Mucosa of rectum (tissue), 2 donors: ENCODE results near the gene KRTAP4-9.
"Not testable (repeated sequence)": the region's sequence is repeated elsewhere in the genome, so short reads cannot be mapped to it uniquely, and the experiment has no call there.

Experiments
- H3K27ac ChIP-seq, 2 donors: one replicate each; pipeline ENCODE4 v1.7.0; 2013; ENCODE audit warnings: inconsistent platforms in 2 of 2, low read depth in 2 of 2, low read length in 2 of 2
- H3K27me3 ChIP-seq, 2 donors: one replicate each; pipeline ENCODE4 v1.7.0; 2013; ENCODE audit warnings: low read length in 2 of 2; ENCODE audit not compliant: control insufficient read depth in 2 of 2, insufficient read depth in 2 of 2
- H3K36me3 ChIP-seq, 2 donors: one replicate each; pipeline ENCODE4 v1.7.0; 2013; ENCODE audit warnings: low read length in 2 of 2; ENCODE audit not compliant: control insufficient read depth in 2 of 2, insufficient read depth in 2 of 2
- H3K4me1 ChIP-seq, 2 donors: one replicate each; pipeline ENCODE4 v1.7.0; 2013; ENCODE audit warnings: low read length in 2 of 2, mild to moderate bottlenecking in 1 of 2; ENCODE audit not compliant: control insufficient read depth in 2 of 2, insufficient read depth in 2 of 2
- H3K4me3 ChIP-seq, 2 donors: one replicate each; pipeline ENCODE4 v1.7.0; 2013; ENCODE audit warnings: low read length in 2 of 2
- H3K9ac ChIP-seq, 2 donors: one replicate each; pipeline ENCODE4 v1.7.0; 2013; ENCODE audit warnings: low read length in 2 of 2, low read depth in 1 of 2, mild to moderate bottlenecking in 1 of 2
- H3K9me3 ChIP-seq, 2 donors: one replicate each; pipeline ENCODE4 v1.7.0; 2013; ENCODE audit warnings: low read length in 2 of 2; ENCODE audit not compliant: control insufficient read depth in 2 of 2
- donor health status: healthy.
- donor health status: Normal muscosa, but diverticular disease.

The KRTAP4-9 gene

GRCh38 chr17:41088760-41089352, 16.3 kb upstream of the KRTAP4-9 start:
- not testable (repeated sequence) for H3K36me3 ChIP-seq, H3K9ac ChIP-seq, H3K27ac ChIP-seq, H3K27me3 ChIP-seq, H3K4me1 ChIP-seq, H3K9me3 ChIP-seq, H3K4me3 ChIP-seq

DNA sequence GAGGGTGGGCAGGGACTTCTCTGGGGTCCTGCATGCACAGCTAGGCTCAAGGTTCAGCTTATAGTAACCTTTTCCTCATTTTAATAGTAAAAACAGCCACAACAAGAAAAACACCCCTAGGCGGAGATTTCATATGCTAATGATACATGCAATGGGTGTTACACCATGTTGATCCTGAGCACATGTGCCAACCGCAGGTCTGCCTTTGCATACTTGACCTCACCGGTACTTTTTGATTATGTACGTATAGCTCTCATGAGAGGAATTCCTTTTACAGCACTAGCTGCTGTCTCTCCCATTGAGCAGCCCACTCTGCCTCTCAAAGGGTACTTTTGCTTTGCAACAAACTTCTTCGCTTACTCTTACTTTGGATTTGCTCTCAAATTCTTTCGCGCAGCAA, 9.1 kb upstream of the KRTAP4-9 start:
- Histone ChIP-seq H3K9ac (no peak overlapping the region), H3K27ac (no peak overlapping the region), H3K27me3 (peaks cover 0 to 2% of the 10 kb centered on the region in 2 donors), H3K36me3 (no peaks in the 10 kb centered on the region), H3K4me3 (no peak overlapping the region), H3K9me3 (no peaks in the 10 kb centered on the region), H3K4me1 (no peaks in the 10 kb centered on the region)

DNA sequence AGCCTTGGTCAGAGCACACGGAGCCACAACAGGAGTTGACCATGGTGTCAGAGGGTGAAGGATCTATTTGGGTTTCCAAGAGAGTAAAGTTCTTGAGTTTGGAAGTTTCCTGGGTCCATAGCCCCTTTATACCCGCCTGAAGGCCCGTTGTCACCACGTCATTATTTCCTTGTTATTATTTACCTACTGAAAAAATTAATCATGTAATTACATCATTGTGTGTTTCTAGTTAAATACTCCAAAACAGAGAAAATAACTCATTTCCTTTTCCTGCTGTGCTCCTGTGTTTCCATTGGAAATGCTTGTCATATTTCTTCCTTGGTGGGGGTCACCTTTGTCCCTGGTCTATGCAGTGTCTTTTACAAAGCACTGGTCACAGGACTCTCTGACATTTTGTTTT, 7.1 kb upstream of the KRTAP4-9 start, which contains the start of gene KRTAP4-8:
KRTAP4-8 (minus strand) TSS at position 101 of the 400 bp plus-strand sequence; CDS start at position 43, 58 bp downstream.
- H3K36me3 ChIP-seq = no peaks in the 10 kb centered on the region
- peaks cover 0 to 2% of the 10 kb centered on the region in 2 donors for H3K27me3 ChIP-seq
- H3K4me3 ChIP-seq = no peak within 1 kb of the TSS
- H3K9ac ChIP-seq = no peak within 1 kb of the TSS
- H3K9me3 ChIP-seq = no peaks in the 10 kb centered on the region
- no peak within 1 kb of the TSS for H3K27ac ChIP-seq
- no peaks in the 10 kb centered on the region for H3K4me1 ChIP-seq

DNA sequence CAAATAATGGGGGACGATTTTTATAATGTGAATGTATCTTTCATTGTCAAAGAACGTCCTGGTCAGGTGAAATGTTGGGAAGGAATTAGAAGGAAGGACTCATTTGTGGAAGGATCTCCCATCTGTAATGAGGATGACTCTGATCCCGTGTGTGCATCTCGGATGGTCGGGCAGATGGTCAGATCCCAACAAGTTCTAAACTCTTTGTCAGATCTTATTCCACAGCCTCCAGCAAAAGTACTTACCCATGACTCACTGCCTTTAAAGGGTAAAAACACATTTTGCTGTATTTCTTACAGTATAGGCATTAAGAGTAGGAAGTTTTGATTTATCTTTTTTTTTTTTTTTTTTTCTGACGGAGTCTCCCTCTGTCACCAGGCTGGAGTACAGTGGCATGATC, 6.7 kb upstream of the KRTAP4-9 start:
- peaks cover 0 to 2% of the 10 kb centered on the region in 2 donors for H3K27me3 ChIP-seq
- no peak overlapping the region for H3K27ac ChIP-seq
- H3K4me1 ChIP-seq = no peaks in the 10 kb centered on the region
- no peak overlapping the region for H3K4me3 ChIP-seq
- H3K9ac ChIP-seq = no peak overlapping the region
- H3K36me3 ChIP-seq = no peaks in the 10 kb centered on the region
- H3K9me3 ChIP-seq = no peaks in the 10 kb centered on the region

GRCh38 chr17:41099682-41100480, 5.3 kb upstream of the KRTAP4-9 start:
- H3K9ac ChIP-seq, H3K4me3 ChIP-seq, H3K27me3 ChIP-seq, H3K36me3 ChIP-seq, H3K4me1 ChIP-seq, H3K9me3 ChIP-seq, H3K27ac ChIP-seq: not testable (repeated sequence)

DNA sequence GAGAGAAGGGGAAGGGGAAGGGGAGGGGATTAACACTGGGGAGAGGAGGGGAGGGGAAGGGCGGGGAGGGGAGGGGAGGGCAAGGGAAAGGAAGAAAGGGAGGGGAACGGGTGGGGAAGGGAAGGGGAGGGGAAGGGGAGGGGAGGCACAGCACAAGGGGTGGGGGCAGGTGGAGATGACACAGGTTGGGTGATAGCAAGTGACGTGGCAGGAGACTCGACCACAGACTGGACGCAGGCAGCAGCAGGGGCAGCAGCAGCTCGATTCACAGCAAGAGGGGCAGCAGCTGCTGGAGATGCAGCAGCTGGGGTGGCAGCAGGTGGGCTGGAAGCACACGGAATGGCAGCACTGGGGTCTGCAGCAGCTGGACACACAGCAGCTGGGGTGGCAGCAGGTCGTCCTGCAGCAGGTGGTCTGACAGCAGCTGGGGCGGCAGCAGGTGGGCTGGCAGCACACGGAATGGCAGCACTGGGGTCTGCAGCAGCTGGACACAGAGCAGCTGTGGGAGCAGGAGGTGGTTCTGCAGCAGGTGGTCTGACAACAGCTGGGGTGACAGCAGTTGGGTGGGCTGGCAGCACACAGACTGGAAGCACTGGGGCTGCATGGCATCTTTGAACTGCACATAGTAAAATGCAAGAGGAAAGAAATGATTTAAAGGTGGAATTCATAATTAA, 3.5 kb upstream of the KRTAP4-9 start, which contains the start of gene KRTAP4-16:
KRTAP4-16 (minus strand) TSS at position 624 of the 674 bp plus-strand sequence; CDS start at position 624, 0 bp downstream.
- Histone ChIP-seq H3K9me3 (no peaks in the 10 kb centered on the region), H3K9ac (no peak within 1 kb of the TSS), H3K27me3 (peaks cover 0 to 2% of the 10 kb centered on the region in 2 donors), H3K4me1 (no peaks in the 10 kb centered on the region), H3K36me3 (no peaks in the 10 kb centered on the region), H3K4me3 (no peak within 1 kb of the TSS), H3K27ac (no peak within 1 kb of the TSS)

GRCh38 chr17:41103896-41104295, 1.3 kb upstream of the KRTAP4-9 start:
- Histone ChIP-seq H3K9me3 (no peaks in the 10 kb centered on the region), H3K9ac (no peak overlapping the region), H3K4me1 (no peaks in the 10 kb centered on the region), H3K4me3 (no peak overlapping the region), H3K27ac (no peak overlapping the region), H3K27me3 (no peaks in the 10 kb centered on the region), H3K36me3 (no peaks in the 10 kb centered on the region)

GRCh38 chr17:41104386-41105038, 677 bp upstream of the KRTAP4-9 start:
- H3K27me3 ChIP-seq, H3K9ac ChIP-seq, H3K36me3 ChIP-seq: not testable (repeated sequence)

DNA sequence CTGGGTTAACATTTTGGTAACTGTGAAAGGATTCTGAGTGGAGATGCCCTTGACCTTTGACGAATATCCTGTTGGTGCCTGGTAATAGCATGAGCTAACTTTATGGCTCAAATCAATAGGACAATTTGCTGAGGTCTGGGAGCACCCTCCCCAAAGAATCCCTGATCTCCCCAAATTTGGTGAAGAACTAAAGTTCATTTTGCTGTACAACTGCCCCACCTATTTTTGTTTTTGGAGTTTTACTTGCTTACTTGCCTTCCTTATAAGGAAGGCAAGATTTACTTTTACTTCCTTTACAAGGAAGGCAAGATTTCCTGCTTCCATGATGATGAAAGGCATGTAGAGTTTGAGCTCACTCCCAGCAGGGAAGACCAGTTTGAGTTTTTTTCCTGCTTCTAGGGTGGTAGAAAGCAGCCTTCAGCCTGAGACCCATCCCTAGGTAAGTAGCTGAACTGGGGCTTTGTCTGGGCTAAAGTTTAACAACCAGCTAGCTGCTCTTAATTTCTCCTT, 2.8 kb downstream of the KRTAP4-9 start:
- H3K4me1 ChIP-seq = no peaks in the 10 kb centered on the region
- no peak overlapping the region for H3K9ac ChIP-seq
- H3K36me3 ChIP-seq = no peaks in the 10 kb centered on the region
- no peak overlapping the region for H3K4me3 ChIP-seq
- no peaks in the 10 kb centered on the region for H3K27me3 ChIP-seq
- H3K27ac ChIP-seq = no peak overlapping the region
- H3K9me3 ChIP-seq = no peaks in the 10 kb centered on the region

More at GRCh38 chr17:41104386-41105038, 677 bp upstream of the KRTAP4-9 start:
- not testable (repeated sequence) for H3K9me3 ChIP-seq, H3K4me1 ChIP-seq, H3K4me3 ChIP-seq, H3K27ac ChIP-seq
